SJSA1 (cell line): ENCODE data around the gene TRAK1. TPM values are rescaled to one million over a fixed set of nuclear protein-coding genes. Genes with fewer than 3 reads are reported as not detected.
"Not testable (repeated sequence)": the region's sequence is repeated elsewhere in the genome, so short reads cannot be mapped to it uniquely, and the experiment has no call there.

Source experiments
- DNase-seq, 2 experiments: peaks; one replicate each; pipeline ENCODE4 v3.0.0-alpha.2; 2015 to 2020; ENCODE audit warnings: low spot score in 2 of 2, low read depth in 1 of 2
- H3K27ac ChIP-seq: fragments of 250-450 bp; sonication (Bioruptor Pico); 2 replicates; pipeline ENCODE4 v1.5.1; 2020; ENCODE audit warnings: mild to moderate bottlenecking, moderate library complexity
- H3K27me3 ChIP-seq: fragments of 250-450 bp; sonication (Bioruptor Pico); replicated peaks from 2 replicates; pipeline ENCODE4 v1.5.1; 2020; ENCODE audit warnings: mild to moderate bottlenecking, moderate library complexity
- H3K36me3 ChIP-seq: fragments of 250-450 bp; sonication (Bioruptor Pico); 2 replicates; pipeline ENCODE4 v1.5.1; 2020; ENCODE audit warnings: mild to moderate bottlenecking
- H3K4me1 ChIP-seq: fragments of 250-450 bp; sonication (Bioruptor Pico); replicated peaks from 2 replicates; pipeline ENCODE4 v1.6.1; 2021; ENCODE audit warnings: mild to moderate bottlenecking
- H3K4me3 ChIP-seq: fragments of 250-450 bp; sonication (Bioruptor Pico); 2 replicates; pipeline ENCODE4 v1.5.1; 2020; ENCODE audit warnings: mild to moderate bottlenecking
- H3K9me3 ChIP-seq: fragments of 250-450 bp; sonication (Bioruptor Pico); replicated peaks from 2 replicates; pipeline ENCODE4 v1.5.1; 2020; ENCODE audit warnings: mild to moderate bottlenecking
- total RNA-seq: library from RNA; depleted of rRNA; stranded (reverse); fragments of >200 nt; shearing (Covaris generic); gene quantifications from 2 replicates; pipeline ENCODE4 v1.2.3, GENCODE V29; 2014; rRNA removed

The TRAK1 gene
- 8.1 and 15.4 TPM in 2 replicates for total RNA-seq

- no peaks in the 10 kb centered on the region for H3K27me3 ChIP-seq
- peak within 1 kb of the TSS; percentile 55 for H3K27ac ChIP-seq
- peaks cover 38% of the 10 kb centered on the region for H3K4me1 ChIP-seq
- peak; percentile 76 to 84 for DNase-seq
- H3K9me3 ChIP-seq, result peaks cover 6% of the 10 kb centered on the region
- H3K4me3 ChIP-seq, result peak within 1 kb of the TSS; percentile 6
- H3K36me3 ChIP-seq, result no peaks in the 10 kb centered on the region
These were observed at the start of gene TRAK1 for GRCh38 chr3:42090973-42091731. Gene TRAK1 (plus strand): TSS chr3:42091357. CDS start chr3:42091470, 113 bp downstream.

DNA sequence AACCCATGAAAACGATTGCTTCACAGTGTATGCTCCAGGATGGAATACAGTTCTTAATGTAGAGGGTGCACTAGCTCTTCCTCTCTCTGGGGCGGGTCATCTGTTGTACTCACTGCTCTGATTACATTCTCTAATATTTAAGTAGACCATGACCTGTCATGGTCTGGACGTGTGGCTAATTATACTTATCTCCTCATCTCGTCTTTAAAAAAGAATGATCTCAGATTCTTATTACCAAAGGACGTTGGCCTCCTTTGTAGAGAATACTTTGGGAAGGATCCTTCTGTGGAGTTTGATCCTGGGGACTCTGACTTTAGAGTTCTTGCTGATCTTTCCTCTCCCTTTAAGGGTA is 48.4 kb upstream of the TRAK1 start:
- Histone ChIP-seq H3K4me3 (no peak overlapping the region), H3K36me3 (no peaks in the 10 kb centered on the region), H3K27ac (peak overlapping the region; percentile 70), H3K4me1 (peaks cover 34% of the 10 kb centered on the region), H3K27me3 (no peaks in the 10 kb centered on the region), H3K9me3 (no peaks in the 10 kb centered on the region)
- DNase-seq, result no peak

DNA sequence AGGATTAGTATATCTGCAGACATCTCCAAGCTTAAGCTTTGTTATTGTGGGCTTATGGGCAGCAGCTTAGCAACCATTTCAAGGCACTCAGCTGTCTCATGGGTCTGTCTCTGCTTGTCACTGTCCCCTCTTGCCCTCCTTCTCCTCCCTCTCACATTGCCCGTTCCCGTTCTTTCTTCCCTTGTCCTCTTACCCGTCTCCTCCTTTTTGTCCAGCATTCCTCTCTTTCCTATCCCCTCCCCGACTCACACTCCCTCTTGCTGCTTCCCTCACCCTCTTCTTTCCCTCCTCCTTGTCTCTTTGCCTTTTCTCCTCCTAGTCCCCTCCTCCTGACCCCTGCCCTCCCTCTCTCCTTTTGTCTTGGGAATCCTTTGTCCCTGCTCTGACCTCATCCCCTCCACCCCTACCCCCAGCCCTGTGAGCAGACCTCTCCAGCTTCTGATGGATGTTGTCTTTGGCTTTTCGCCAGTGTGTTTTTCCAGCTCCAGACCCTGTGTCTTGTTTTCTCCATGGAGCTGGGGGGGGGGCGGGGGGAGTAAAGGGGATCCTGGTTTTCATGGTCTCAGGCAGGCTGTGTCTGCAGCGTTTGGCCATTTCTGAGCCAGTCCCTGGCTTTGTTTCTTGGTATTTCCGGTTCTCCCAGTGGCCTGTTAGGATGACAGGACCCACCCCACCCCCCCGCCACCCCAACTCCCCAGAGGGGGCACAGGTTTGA is 47.9 kb upstream of the TRAK1 start:
- H3K36me3 ChIP-seq, result no peaks in the 10 kb centered on the region
- H3K27ac ChIP-seq, result peak overlapping the region; percentile 70
- H3K4me1 ChIP-seq, result peaks cover 34% of the 10 kb centered on the region
- no peaks in the 10 kb centered on the region for H3K9me3 ChIP-seq
- H3K27me3 ChIP-seq, result no peaks in the 10 kb centered on the region
- DNase-seq, result peak; percentile 79 to 85
- H3K4me3 ChIP-seq, result no peak overlapping the region

GRCh38 chr3:42045708-42046243 is 45.4 kb upstream of the TRAK1 start:
- no peaks in the 10 kb centered on the region for H3K27me3 ChIP-seq
- H3K4me3 ChIP-seq, result no peak overlapping the region
- H3K4me1 ChIP-seq, result peaks cover 34% of the 10 kb centered on the region
- no peaks in the 10 kb centered on the region for H3K9me3 ChIP-seq
- no peak overlapping the region for H3K27ac ChIP-seq
- no peaks in the 10 kb centered on the region for H3K36me3 ChIP-seq
- DNase-seq, result no peak

GRCh38 chr3:42048526-42048925 is 42.6 kb upstream of the TRAK1 start:
- H3K9me3 ChIP-seq, H3K27ac ChIP-seq, H3K36me3 ChIP-seq, H3K4me3 ChIP-seq, DNase-seq, H3K27me3 ChIP-seq: not testable (repeated sequence)
- peaks cover 43% of the 10 kb centered on the region for H3K4me1 ChIP-seq

DNA sequence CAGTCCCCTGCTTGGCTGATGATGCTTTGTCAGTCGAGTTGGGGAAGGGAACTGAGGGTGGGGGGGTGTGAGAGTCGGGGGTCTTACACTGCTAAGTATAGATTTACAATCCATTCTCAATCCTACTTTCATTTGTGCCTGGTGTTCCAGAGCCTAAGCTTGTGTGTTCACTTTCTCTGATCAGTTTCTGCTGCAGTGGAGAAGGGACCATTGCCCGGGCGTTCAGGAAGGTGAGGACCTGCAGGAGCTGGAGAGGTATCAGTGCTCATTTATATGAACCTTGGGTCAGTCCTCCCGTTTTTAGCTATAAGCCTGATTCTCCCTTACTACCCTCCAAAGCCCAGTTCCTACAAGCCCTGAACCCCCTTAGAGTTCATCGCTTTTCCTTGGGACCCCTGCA is 41.0 kb upstream of the TRAK1 start:
- Histone ChIP-seq H3K27me3 (no peaks in the 10 kb centered on the region), H3K4me1 (peaks cover 33% of the 10 kb centered on the region), H3K27ac (no peak overlapping the region), H3K4me3 (no peak overlapping the region), H3K9me3 (no peaks in the 10 kb centered on the region), H3K36me3 (no peaks in the 10 kb centered on the region)
- no peak for DNase-seq

GRCh38 chr3:42051384-42052131 is 39.6 kb upstream of the TRAK1 start:
- Histone ChIP-seq H3K9me3 (no peaks in the 10 kb centered on the region), H3K36me3 (no peaks in the 10 kb centered on the region), H3K27ac (peak overlapping the region; percentile 68), H3K4me3 (no peak overlapping the region), H3K4me1 (peaks cover 28% of the 10 kb centered on the region), H3K27me3 (no peaks in the 10 kb centered on the region)
- DNase-seq, result no peak

DNA sequence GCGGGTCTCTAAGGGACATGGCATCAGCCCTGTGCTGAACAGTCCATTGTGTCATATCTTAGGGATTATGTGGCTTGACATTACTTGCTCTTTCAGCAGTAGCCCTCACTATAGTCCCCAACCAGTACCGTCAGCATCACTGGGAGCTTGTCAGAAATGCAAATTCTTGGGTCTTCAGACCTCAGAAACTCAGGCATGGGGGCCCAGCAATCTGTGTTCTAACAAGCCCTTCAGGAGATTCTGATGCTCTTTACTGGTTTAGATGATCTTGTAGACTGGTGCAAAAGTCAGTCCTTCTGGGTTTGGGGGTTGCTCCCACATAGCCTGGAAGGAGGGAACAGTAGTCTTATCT is 39.0 kb upstream of the TRAK1 start:
- no peaks in the 10 kb centered on the region for H3K27me3 ChIP-seq
- peak overlapping the region; percentile 68 for H3K27ac ChIP-seq
- peaks cover 28% of the 10 kb centered on the region for H3K4me1 ChIP-seq
- no peak for DNase-seq
- no peaks in the 10 kb centered on the region for H3K9me3 ChIP-seq
- no peak overlapping the region for H3K4me3 ChIP-seq
- H3K36me3 ChIP-seq, result no peaks in the 10 kb centered on the region

DNA sequence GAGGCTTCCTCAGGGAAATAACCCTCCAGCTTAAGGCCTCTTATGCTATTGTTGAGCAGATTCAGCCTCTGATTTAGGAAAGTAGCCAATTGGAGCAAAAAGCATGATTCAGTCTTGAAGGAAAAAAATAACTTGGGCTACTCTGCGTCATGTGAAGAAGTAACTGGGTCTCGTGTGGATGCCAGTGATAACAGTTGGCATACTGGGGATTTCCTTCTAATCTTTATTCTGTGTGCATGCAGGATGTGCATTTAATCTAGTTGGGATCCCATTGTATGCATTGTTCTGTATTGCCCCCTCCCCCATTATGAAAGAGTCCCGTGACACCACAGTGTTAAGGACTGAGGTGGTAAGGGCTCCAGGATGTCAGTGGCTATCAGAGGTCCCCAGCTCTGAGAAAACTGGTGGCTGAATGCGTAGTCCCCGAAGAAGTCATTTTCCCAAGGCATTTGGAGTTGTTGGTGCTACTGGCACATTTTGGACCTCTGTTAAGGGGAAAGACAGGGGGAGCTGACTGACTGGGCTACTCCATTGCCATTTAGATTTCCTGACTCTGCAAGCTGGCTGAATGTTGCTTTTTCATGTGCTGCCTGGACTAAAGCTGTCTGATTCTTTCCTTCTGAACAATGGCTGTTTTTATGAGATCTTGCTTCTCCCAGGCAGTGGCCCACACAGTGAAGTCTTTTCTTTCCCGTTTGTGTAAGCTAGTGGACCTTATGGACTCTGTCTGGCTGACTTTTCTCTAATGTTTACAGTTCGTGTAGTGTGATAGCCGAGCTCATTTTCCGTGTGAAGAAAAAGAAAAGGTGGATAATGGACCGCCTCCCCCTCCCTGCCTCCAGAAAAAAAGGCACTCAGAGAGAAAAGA is 38.4 kb upstream of the TRAK1 start:
- no peaks in the 10 kb centered on the region for H3K9me3 ChIP-seq
- H3K27ac ChIP-seq, result peak overlapping the region; percentile 68
- H3K27me3 ChIP-seq, result no peaks in the 10 kb centered on the region
- peak in 1 of 2 experiments; percentile 54 for DNase-seq
- peaks cover 28% of the 10 kb centered on the region for H3K4me1 ChIP-seq
- no peaks in the 10 kb centered on the region for H3K36me3 ChIP-seq
- H3K4me3 ChIP-seq, result no peak overlapping the region

DNA sequence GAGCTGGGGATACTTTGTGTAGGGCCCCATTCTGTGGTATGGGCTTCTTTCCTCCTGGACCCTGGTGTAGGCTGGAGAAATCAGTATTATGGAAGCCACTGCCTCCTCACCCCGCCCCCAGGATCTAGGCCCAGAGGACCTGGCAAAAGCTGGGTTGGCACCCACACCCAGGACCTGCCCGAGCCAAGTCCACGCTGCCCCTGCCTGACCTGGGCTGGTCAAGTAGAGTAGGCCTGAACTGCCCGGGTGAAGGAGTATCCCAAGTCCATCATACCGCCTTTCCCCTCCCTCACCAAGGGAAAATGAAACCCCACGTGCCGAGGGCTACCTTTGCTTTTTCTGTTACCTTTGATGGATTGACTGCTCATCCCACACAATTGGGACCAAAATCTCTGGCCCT is 37.7 kb upstream of the TRAK1 start:
- no peaks in the 10 kb centered on the region for H3K36me3 ChIP-seq
- no peaks in the 10 kb centered on the region for H3K27me3 ChIP-seq
- no peak overlapping the region for H3K4me3 ChIP-seq
- H3K27ac ChIP-seq, result no peak overlapping the region
- H3K4me1 ChIP-seq, result peaks cover 28% of the 10 kb centered on the region
- no peaks in the 10 kb centered on the region for H3K9me3 ChIP-seq
- DNase-seq, result no peak

DNA sequence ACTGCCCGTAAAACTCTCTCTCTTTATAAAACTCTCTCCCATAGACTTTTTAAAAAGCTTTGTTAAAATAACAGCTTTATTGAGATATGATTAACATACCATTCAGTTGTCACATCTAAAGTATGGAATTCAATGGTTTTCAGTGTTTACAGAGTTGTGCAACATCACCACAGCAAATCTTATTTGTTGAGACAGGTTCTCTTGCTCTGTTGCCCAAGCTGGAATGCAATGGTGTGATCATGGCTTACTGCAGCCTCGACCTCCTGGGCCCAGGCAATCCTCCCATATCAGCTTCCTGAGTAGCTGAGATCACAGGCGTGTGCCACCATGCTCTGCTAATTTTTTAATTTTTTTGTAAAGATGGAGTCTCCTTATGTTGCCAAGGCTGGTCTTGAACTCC is 35.9 kb upstream of the TRAK1 start:
- Histone ChIP-seq H3K4me3 (no peak overlapping the region), H3K4me1 (peaks cover 28% of the 10 kb centered on the region), H3K36me3 (no peaks in the 10 kb centered on the region), H3K9me3 (no peaks in the 10 kb centered on the region), H3K27ac (no peak overlapping the region), H3K27me3 (no peaks in the 10 kb centered on the region)
- DNase-seq, result no peak

DNA sequence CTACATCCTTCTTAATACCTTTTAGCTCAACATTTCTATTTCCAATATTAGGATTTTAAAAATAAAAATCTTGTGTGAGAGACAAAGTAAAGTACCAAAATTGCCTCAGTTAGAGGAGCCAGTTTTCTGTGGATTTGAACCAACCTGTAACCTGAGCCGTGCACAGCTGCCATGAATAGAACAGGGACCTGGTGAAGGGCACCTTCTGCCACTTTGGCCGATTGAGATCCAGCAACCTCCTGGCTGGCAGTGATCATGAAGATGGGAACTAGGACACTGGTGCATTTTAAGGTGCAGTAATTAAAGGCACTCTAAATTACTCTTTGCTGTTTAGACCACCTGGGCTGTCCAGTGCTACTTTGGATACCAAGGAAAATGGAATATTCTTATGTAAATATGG is 34.3 kb upstream of the TRAK1 start:
- peaks cover 26% of the 10 kb centered on the region for H3K4me1 ChIP-seq
- no peak overlapping the region for H3K4me3 ChIP-seq
- no peak overlapping the region for H3K27ac ChIP-seq
- no peaks in the 10 kb centered on the region for H3K36me3 ChIP-seq
- no peak for DNase-seq
- no peaks in the 10 kb centered on the region for H3K27me3 ChIP-seq
- H3K9me3 ChIP-seq, result no peaks in the 10 kb centered on the region

- H3K27ac ChIP-seq, result no peak overlapping the region
- H3K9me3 ChIP-seq, result no peaks in the 10 kb centered on the region
- peaks cover 25% of the 10 kb centered on the region for H3K4me1 ChIP-seq
- H3K4me3 ChIP-seq, result no peak overlapping the region
- no peak for DNase-seq
- no peaks in the 10 kb centered on the region for H3K36me3 ChIP-seq
- H3K27me3 ChIP-seq, result no peaks in the 10 kb centered on the region
These were observed 33.5 kb upstream of the TRAK1 start for GRCh38 chr3:42057561-42058211.
